Natural killer cell (primary cell): ENCODE data around the gene PPP1R2. TPM values are rescaled to one million over a fixed set of nuclear protein-coding genes. Genes with fewer than 3 reads are reported as not detected.

ENCODE experiments used
- ATAC-seq, 3 donors: fragments of 150-1000 bp in 2 of 3; fragments of 200-7000 bp in 1 of 3; cut with Tn5 transposase; 1 replicate in 1 of 3; 2 replicates in 2 of 3; pipeline ENCODE4 v1.10.0; 2021; ENCODE audit warnings: mild to moderate bottlenecking in 2 of 3, moderate library complexity in 2 of 3
- DNase-seq, 2 donors: peaks; one replicate each; pipeline versions ENCODE4 v3.0.0 to v3.0.0-alpha.2; 2013 to 2021; ENCODE audit warnings: mixed read lengths in 1 of 2
- H3K27ac ChIP-seq: one replicate; pipeline ENCODE4 v1.5.1; 2013; ENCODE audit warnings: mild to moderate bottlenecking, low read length
- H3K27me3 ChIP-seq: one replicate; pipeline ENCODE4 v1.6.1; 2013; ENCODE audit warnings: low read length; ENCODE audit not compliant: control insufficient read depth, insufficient read depth
- H3K36me3 ChIP-seq: one replicate; pipeline ENCODE4 v1.6.1; 2013; ENCODE audit warnings: low read length; ENCODE audit not compliant: control insufficient read depth, insufficient read depth
- H3K4me1 ChIP-seq: one replicate; pipeline ENCODE4 v1.6.1; 2013; ENCODE audit warnings: low read length; ENCODE audit not compliant: control insufficient read depth, insufficient read depth
- H3K4me3 ChIP-seq: one replicate; pipeline ENCODE4 v1.5.1; 2013; ENCODE audit warnings: low read length
- H3K9me3 ChIP-seq: one replicate; pipeline ENCODE4 v1.6.1; 2013; ENCODE audit warnings: low read length; ENCODE audit not compliant: control insufficient read depth, insufficient read depth
- H3K27ac Mint-ChIP-seq, 2 donors: one replicate each; pipeline ENCODE4 v1.8.0; 2022; ENCODE audit warnings: mild to moderate bottlenecking in 2 of 2, mixed read lengths in 2 of 2, moderate library complexity in 1 of 2
- H3K27me3 Mint-ChIP-seq, 2 donors: one replicate each; pipeline ENCODE4 v1.8.0; 2022; ENCODE audit warnings: low read depth in 2 of 2, mixed read lengths in 2 of 2
- H3K36me3 Mint-ChIP-seq: one replicate; pipeline ENCODE4 v1.8.0; 2022; ENCODE audit warnings: mixed read lengths
- H3K4me1 Mint-ChIP-seq, 2 donors: one replicate each; pipeline ENCODE4 v1.8.0; 2022; ENCODE audit warnings: mixed read lengths in 2 of 2
- H3K4me3 Mint-ChIP-seq: one replicate; pipeline ENCODE4 v1.8.0; 2022; ENCODE audit warnings: mild to moderate bottlenecking, moderate library complexity, mixed read lengths
- H3K9me3 Mint-ChIP-seq, 2 donors: one replicate each; pipeline ENCODE4 v1.8.0; 2022; ENCODE audit warnings: mixed read lengths in 2 of 2
- CTCF ChIP-seq: fragments of 200-600 bp; IDR thresholded peaks from one replicate; pipeline ENCODE4 v1.8.0; 2022; ENCODE audit warnings: antibody characterized with exemption
- WGBS: methylation state at CpG from one replicate; pipeline ENCODE4 v1.1.7; 2013; ENCODE audit warnings: missing lambda C conversion rate; ENCODE audit not compliant: insufficient coverage; 5-methylcytosine and 5-hydroxymethylcytosine counted together
- intact Hi-C: fragments of 100-400 bp; cut with micrococcal nuclease; formaldehyde crosslinking; loops from one replicate; pipeline ENCODE4 v1.14.2; 2022
- total RNA-seq, 4 donors: library from RNA; stranded (reverse); fragments of 120-200 nt in 1 of 4; gene quantifications; one replicate each; pipeline versions ENCODE4 v1.2.3 to v1.2.4, GENCODE V29; 2013 to 2022

PPP1R2 gene
- total RNA-seq, 3 donors from 2014 or later (not counting 1 experiment from before 2014, with no cell fraction given), result 89.8 to 97.3 (median 89.9) TPM

GRCh38 chr3:195565716-195566115 is 22.6 kb upstream of the PPP1R2 start:
- peaks cover 5 to 7% of the 10 kb centered on the region in 2 donors for H3K27me3 Mint-ChIP-seq
- intact Hi-C loops, result no loop called here
- 39% methylated on average over 7 of the region's 7 CpGs for WGBS
- Histone ChIP-seq H3K9me3 (no peaks in the 10 kb centered on the region), H3K27me3 (no peaks in the 10 kb centered on the region), H3K4me3 (no peak overlapping the region), H3K27ac (no peak overlapping the region), H3K4me1 (no peaks in the 10 kb centered on the region), H3K36me3 (no peaks in the 10 kb centered on the region)
- H3K36me3 Mint-ChIP-seq, result no peaks in the 10 kb centered on the region
- peaks cover 0 to 9% of the 10 kb centered on the region in 2 donors for H3K4me1 Mint-ChIP-seq
- ATAC-seq (no peak), DNase-seq (no peak)
- TF ChIP-seq CTCF, result no peak
- H3K9me3 Mint-ChIP-seq, result no peaks in the 10 kb centered on the region
- no peak overlapping the region for H3K4me3 Mint-ChIP-seq
- H3K27ac Mint-ChIP-seq, result no peak overlapping the region

GRCh38 chr3:195563317-195563716 is 20.2 kb upstream of the PPP1R2 start:
- intact Hi-C loops, result no loop called here
- Histone ChIP-seq H3K9me3 (no peaks in the 10 kb centered on the region), H3K4me1 (no peaks in the 10 kb centered on the region), H3K27me3 (no peaks in the 10 kb centered on the region), H3K27ac (no peak overlapping the region), H3K36me3 (no peaks in the 10 kb centered on the region), H3K4me3 (no peak overlapping the region)
- Mint-ChIP-seq H3K4me3 (no peak overlapping the region), H3K36me3 (no peaks in the 10 kb centered on the region), H3K27ac (no peak overlapping the region), H3K4me1 (no peaks in the 10 kb centered on the region), H3K9me3 (no peaks in the 10 kb centered on the region), H3K27me3 (peaks cover 5 to 7% of the 10 kb centered on the region in 2 donors)
- TF ChIP-seq CTCF, result no peak
- WGBS, result 91% methylated on average over 4 of the region's 4 CpGs
- ATAC-seq, result no peak
- DNase-seq, result no peak

DNA sequence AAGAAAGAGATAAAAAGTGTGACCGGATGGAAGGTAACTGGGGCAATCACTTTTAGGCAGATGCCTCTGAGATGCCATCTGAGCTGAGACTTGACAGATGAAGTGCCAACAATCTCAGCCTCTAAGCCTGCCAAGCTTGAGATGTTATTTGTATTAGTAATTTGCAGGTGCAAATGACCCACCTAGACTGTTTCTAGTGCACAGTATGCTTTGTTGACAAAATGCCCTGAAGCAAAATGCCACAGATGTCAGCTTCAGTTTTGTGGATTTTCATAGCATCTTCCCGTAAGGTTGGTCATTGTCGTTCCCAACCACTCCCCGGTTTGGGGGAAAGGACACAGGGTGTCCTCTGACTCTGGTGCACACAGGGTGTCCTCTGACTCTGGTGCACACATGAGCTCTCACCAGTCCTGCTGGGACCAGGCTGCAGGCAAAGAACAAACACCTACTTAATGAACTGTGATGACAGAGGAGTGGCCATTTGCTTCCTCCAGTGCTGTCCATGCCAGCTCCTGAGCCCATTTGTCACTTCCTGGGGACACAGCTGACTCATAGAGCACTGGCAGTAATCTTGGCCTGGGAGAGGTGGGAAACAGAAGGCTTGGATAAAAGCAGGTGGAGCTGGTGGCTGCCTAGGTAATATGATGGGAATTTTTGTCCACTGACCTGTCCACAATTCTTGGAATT is 16.7 kb upstream of the PPP1R2 start:
- no peak overlapping the region for H3K4me3 Mint-ChIP-seq
- intact Hi-C loops, result no loop called here
- no peaks in the 10 kb centered on the region for H3K36me3 Mint-ChIP-seq
- no peak overlapping the region for H3K27ac Mint-ChIP-seq
- Histone ChIP-seq H3K27ac (no peak overlapping the region), H3K9me3 (no peaks in the 10 kb centered on the region), H3K4me1 (no peaks in the 10 kb centered on the region), H3K4me3 (no peak overlapping the region), H3K36me3 (no peaks in the 10 kb centered on the region), H3K27me3 (no peaks in the 10 kb centered on the region)
- no peaks in the 10 kb centered on the region for H3K27me3 Mint-ChIP-seq
- no peak for TF ChIP-seq CTCF
- H3K9me3 Mint-ChIP-seq, result no peaks in the 10 kb centered on the region
- no peak for DNase-seq
- peaks cover 0 to 4% of the 10 kb centered on the region in 2 donors for H3K4me1 Mint-ChIP-seq
- no peak for ATAC-seq
- WGBS, result 98% methylated on average over 4 of the region's 4 CpGs

- no peak for TF ChIP-seq CTCF
- H3K36me3 Mint-ChIP-seq, result no peaks in the 10 kb centered on the region
- intact Hi-C loops, result no loop called here
- Histone ChIP-seq H3K36me3 (no peaks in the 10 kb centered on the region), H3K4me1 (no peaks in the 10 kb centered on the region), H3K4me3 (no peak overlapping the region), H3K27me3 (no peaks in the 10 kb centered on the region), H3K27ac (no peak overlapping the region), H3K9me3 (no peaks in the 10 kb centered on the region)
- no peak overlapping the region for H3K4me3 Mint-ChIP-seq
- ATAC-seq (no peak), DNase-seq (peak in 1 of 2 donors; percentile 78)
- H3K27me3 Mint-ChIP-seq, result no peaks in the 10 kb centered on the region
- 76% methylated on average over 3 of the region's 3 CpGs for WGBS
- H3K9me3 Mint-ChIP-seq, result no peaks in the 10 kb centered on the region
- peaks cover 0 to 4% of the 10 kb centered on the region in 2 donors for H3K4me1 Mint-ChIP-seq
- H3K27ac Mint-ChIP-seq, result no peak overlapping the region
Measured at GRCh38 chr3:195558602-195559001, 15.5 kb upstream of the PPP1R2 start.
